ENCODE data around the gene DAB2IP. TPM values are rescaled to one million over a fixed set of nuclear protein-coding genes. Genes with fewer than 3 reads are reported as not detected.

Gene DAB2IP
- total RNA-seq, 1 donor from 2014 or later = 104 TPM

- no peak for DNase-seq (ENCODE audit: low spot score)
- TF ChIP-seq CTCF (IDR thresholded peaks at IDR 0.05; ENCODE audit: unreplicated experiment) = no peak
- Mint-ChIP-seq H3K27me3 (ENCODE audit: unreplicated experiment) (peaks cover 2% of the 10 kb centered on the region), H3K27ac (ENCODE audit: unreplicated experiment) (no peak overlapping the region), H3K4me1 (ENCODE audit: unreplicated experiment) (peaks cover 17% of the 10 kb centered on the region), H3K36me3 (ENCODE audit: low read depth, unreplicated experiment) (peaks cover 7% of the 10 kb centered on the region), H3K4me3 (ENCODE audit: unreplicated experiment) (no peak overlapping the region), H3K9me3 (ENCODE audit: unreplicated experiment) (no peaks in the 10 kb centered on the region)
Observed at GRCh38 chr9:121675969-121676822, 24.8 kb downstream of the DAB2IP start.

- no peak overlapping the region for H3K27ac Mint-ChIP-seq (ENCODE audit: unreplicated experiment)
- no peak overlapping the region for H3K4me3 Mint-ChIP-seq (ENCODE audit: unreplicated experiment)
- no peak for DNase-seq (ENCODE audit: low spot score)
- peaks cover 11% of the 10 kb centered on the region for H3K36me3 Mint-ChIP-seq (ENCODE audit: low read depth, unreplicated experiment)
- TF ChIP-seq CTCF (IDR thresholded peaks at IDR 0.05; ENCODE audit: unreplicated experiment) = no peak
- no peaks in the 10 kb centered on the region for H3K9me3 Mint-ChIP-seq (ENCODE audit: unreplicated experiment)
- peaks cover 2% of the 10 kb centered on the region for H3K27me3 Mint-ChIP-seq (ENCODE audit: unreplicated experiment)
- H3K4me1 Mint-ChIP-seq (ENCODE audit: unreplicated experiment) = peaks cover 17% of the 10 kb centered on the region
Observed at GRCh38 chr9:121676926-121677325, 25.5 kb downstream of the DAB2IP start.

- Mint-ChIP-seq H3K9me3 (ENCODE audit: unreplicated experiment) (no peaks in the 10 kb centered on the region), H3K4me3 (ENCODE audit: unreplicated experiment) (no peak overlapping the region), H3K27me3 (ENCODE audit: unreplicated experiment) (peaks cover 4% of the 10 kb centered on the region), H3K27ac (ENCODE audit: unreplicated experiment) (no peak overlapping the region), H3K4me1 (ENCODE audit: unreplicated experiment) (peaks cover 16% of the 10 kb centered on the region), H3K36me3 (ENCODE audit: low read depth, unreplicated experiment) (peaks cover 8% of the 10 kb centered on the region)
- no peak for DNase-seq (ENCODE audit: low spot score)
- TF ChIP-seq CTCF (IDR thresholded peaks at IDR 0.05; ENCODE audit: unreplicated experiment) = no peak
Observed at GRCh38 chr9:121678501-121679022, 27.1 kb downstream of the DAB2IP start.

- H3K27me3 Mint-ChIP-seq (ENCODE audit: unreplicated experiment) = peaks cover 4% of the 10 kb centered on the region
- no peak overlapping the region for H3K4me3 Mint-ChIP-seq (ENCODE audit: unreplicated experiment)
- DNase-seq (ENCODE audit: low spot score) = no peak
- H3K36me3 Mint-ChIP-seq (ENCODE audit: low read depth, unreplicated experiment) = peaks cover 9% of the 10 kb centered on the region
- H3K9me3 Mint-ChIP-seq (ENCODE audit: unreplicated experiment) = no peaks in the 10 kb centered on the region
- no peak for TF ChIP-seq CTCF (IDR thresholded peaks at IDR 0.05; ENCODE audit: unreplicated experiment)
- H3K27ac Mint-ChIP-seq (ENCODE audit: unreplicated experiment) = no peak overlapping the region
- peaks cover 14% of the 10 kb centered on the region for H3K4me1 Mint-ChIP-seq (ENCODE audit: unreplicated experiment)
Observed at GRCh38 chr9:121679901-121680635, 28.6 kb downstream of the DAB2IP start.

All from endothelial cell (in vitro differentiated cells).